Occipital lobe (tissue), 2 donors: ENCODE results near the gene CDK19. TPM values are rescaled to one million over a fixed set of nuclear protein-coding genes. Genes with fewer than 3 reads are reported as not detected.
"Not testable (repeated sequence)": the region's sequence is repeated elsewhere in the genome, so short reads cannot be mapped to it uniquely, and the experiment has no call there.

Experiments used
- DNase-seq: peaks from one replicate; lab custom pipeline; 2025; lab: John Stamatoyannopoulos, UW
- total RNA-seq: library from RNA; depleted of rRNA; stranded (reverse); fragments of >200 nt; gene quantifications from one replicate; pipeline ENCODE4 v1.2.3, GENCODE V29; 2014

The CDK19 gene
- total RNA-seq, 1 donor from 2014 or later: 85.6 TPM

GRCh38 chr6:110757926-110758325 lies 57.3 kb downstream of the CDK19 start:
- DNase-seq: no peak

DNA sequence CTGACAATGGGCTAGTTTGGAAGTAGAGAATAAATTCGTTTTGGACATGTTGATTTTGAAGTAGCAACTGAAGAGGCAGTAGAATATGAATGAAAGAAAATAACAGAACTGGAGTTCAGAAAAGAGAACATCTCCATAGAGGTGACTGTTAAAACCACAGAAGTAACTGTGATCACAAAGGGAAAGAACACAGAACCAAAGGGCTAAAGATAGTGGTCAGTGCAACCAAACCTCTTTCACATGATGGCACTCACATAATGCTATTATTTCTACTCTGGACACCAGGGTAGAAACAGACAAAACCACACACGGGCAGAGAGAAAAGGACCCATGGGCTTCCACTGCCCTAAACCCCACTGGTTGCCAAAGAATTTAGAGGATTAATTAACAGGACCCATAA lies 58.5 kb downstream of the CDK19 start:
- no peak for DNase-seq

GRCh38 chr6:110755411-110755834 lies 59.8 kb downstream of the CDK19 start:
- no peak for DNase-seq

DNA sequence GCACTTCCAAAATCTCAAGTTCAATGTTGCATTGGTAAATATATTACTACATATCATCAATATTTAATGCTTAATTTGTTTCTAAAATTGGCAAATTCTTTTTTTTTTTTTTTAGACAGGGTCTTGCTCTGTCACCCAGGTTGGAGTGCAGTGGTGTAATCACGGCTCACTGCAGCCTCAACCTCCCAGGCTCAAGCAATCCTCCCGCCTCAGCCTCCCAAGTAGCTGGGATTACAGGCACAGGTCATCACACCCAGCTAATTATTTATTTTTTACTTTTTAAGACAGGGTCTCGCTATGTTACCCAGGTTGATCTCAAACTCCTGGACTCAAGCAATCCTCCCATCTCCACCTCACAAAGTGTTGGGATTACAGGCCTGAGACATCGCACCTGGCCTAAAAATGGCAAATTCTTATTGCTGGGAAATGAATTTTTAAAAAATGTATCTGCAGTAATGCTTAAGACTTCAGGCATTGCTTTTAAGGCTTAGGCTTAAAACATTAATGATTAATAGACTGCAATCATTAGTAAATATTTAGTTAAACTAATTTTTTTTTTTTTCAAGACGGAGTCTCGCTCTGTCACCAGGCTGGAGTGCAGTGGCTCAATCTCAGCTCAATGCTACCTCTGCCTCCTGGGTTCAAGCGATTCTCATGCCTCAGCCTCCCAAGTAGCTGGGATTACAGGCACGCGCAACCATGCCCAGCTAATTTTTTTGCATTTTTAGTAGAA lies 61.2 kb downstream of the CDK19 start:
- DNase-seq: not testable (repeated sequence)

DNA sequence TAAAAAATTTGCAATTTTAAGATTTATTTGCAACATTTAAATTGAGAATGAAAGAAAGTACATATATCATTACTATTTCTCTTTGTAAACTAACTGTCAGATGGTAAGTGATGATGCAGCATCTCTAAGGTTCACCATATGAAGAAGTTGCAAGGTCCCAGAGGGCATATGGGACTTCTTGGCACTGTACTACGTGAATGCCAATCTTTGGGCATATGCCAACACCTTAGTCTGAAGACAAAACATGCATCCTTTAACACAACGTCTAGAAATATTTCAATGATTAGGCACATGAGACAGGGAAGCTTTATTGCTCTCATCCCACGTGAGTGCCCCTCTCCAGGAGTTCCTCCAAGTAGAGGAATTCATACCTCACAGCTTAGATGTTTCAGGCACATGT lies 66.8 kb downstream of the CDK19 start:
- DNase-seq: no peak

DNA sequence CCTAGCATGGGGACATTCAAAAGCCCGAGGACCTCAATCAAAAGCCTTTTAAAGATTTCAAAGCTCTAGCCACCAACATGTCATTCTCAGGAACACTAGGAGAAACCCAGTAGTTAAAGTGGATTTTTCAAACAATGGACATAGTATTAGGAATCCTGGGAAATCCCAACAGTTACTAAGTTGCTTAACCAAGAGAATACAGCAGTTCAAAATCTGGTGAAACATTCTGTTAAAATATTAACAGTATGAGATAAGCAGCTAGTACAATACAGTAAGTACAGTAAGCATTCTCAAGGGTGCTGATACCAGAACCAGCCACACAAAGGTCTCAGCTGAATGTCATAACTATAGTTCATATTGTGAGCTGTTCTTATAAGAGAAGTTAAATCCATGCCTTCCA lies 68.6 kb downstream of the CDK19 start:
- DNase-seq: no peak

DNA sequence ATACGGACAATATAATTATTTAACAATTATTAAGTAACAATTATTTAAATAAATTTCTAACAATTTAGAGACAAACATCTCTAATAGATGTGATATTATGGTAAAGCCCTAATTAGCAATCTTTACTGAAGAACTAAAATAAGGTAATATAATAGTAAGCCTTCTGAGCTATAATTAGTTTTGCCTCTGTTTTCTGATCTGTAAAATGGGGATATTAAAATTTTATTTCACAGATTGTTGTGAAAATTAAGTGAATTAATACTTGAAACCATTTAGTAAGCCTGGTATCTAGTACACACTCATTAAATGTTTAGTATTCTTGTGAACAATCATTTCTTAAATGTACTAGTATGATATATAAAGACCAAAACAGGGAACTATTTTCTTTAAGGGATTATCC lies 70.3 kb downstream of the CDK19 start:
- DNase-seq: no peak

- DNase-seq: not testable (repeated sequence)
Observed at GRCh38 chr6:110742552-110742951, 72.7 kb downstream of the CDK19 start.

GRCh38 chr6:110741517-110741916 lies 73.8 kb downstream of the CDK19 start:
- no peak for DNase-seq

GRCh38 chr6:110738899-110739365 lies 76.3 kb downstream of the CDK19 start:
- DNase-seq: no peak

DNA sequence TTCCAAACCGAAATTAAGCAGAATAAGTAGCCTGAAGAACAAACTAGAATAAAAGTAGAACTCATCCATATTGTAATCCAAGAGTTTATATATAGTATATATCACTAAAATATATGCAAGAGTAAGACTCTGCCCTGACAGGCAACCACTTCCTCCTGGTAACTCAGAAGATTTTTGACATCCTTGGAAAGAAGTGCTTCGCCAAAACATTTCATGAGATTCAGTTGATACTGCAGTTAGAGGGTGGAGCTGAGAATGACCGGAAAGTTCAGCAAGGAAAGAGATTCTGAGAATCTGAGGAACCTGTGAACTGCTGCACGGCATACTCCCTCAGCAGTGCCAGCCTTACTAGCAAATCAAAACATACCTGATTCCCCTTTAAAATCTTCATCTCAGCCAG lies 79.6 kb downstream of the CDK19 start:
- DNase-seq: no peak

DNA sequence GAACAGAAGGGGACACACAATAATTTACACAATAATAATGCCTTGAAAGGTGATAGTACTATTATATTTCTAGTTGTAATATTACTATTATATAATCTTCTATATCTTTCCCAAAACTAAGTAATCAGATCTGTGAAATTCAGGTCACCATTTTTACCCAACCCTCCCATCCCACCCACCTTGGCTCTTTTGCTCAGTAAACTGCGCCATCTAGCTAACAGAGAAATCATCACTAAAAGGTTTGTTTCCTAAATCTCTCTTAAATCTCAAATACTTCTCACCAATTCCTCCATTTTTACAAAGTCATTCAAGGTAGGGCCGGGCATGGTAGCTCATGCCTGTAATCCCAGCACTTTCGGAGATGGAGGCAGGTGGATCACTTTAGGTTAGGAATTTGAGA lies 83.4 kb downstream of the CDK19 start:
- DNase-seq: no peak

DNA sequence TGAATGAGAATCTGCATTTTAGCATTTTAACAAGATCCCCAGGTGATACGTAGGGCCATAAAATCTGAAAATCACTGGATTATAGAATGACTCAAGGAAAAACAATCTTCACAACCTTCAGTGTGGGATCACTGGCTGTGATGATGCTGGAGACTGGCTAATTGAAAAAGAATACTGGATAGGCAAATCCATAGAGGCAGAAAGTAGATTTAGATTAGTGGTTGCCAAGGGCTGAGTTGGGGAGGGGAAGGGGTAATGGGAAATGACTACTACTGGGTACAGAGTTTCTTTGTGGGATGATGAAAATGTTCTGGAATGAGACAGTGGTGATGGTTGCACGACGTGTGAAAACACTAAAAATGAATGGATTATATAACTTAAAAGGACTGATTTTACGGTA lies 84.1 kb downstream of the CDK19 start:
- no peak for DNase-seq

DNA sequence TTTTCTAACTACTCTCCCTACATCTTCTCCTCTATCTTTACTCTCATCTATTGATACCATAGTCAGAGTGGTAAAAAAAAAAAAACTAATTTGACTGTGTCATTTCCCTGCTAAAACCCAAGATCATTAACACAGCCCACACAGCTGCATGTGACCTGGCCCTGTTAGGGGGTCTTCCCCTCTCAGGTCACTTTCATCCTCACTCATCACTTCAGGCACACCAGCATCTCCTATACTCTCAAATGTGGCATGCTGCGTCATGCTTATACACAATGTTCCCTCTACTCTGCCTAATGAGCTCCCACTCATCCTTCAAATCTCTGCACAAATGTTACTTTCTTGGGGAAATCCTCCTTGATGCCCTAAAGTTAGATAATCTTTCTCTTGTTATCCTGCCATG lies 86.8 kb downstream of the CDK19 start:
- no peak for DNase-seq

- no peak for DNase-seq
Observed at GRCh38 chr6:110723017-110723416, 92.3 kb downstream of the CDK19 start.

- DNase-seq: no peak
Observed at GRCh38 chr6:110720066-110720465, 95.2 kb downstream of the CDK19 start.

- DNase-seq: not testable (repeated sequence)
Observed at GRCh38 chr6:110719601-110720000, 95.7 kb downstream of the CDK19 start.

DNA sequence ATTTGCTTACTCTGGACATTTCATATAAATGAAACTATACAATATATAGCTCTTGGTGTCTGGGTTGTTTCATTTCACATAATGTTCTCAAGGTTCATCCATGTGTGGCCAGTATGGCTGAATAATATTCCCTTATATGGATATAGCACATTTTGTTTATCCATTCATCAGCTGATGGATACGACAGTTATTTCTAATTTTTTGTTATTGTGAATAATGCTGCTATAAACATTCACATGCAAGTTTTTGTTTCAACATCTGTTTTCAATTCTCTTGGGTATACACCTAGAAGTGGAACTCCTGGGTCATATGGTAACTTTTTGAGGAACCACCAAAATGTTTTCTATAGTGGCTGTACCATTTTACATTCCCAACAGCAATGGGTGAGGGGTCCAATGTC lies 101.1 kb downstream of the CDK19 start:
- DNase-seq: no peak

- no peak for DNase-seq
Observed at GRCh38 chr6:110712238-110712637, 103.0 kb downstream of the CDK19 start.

DNA sequence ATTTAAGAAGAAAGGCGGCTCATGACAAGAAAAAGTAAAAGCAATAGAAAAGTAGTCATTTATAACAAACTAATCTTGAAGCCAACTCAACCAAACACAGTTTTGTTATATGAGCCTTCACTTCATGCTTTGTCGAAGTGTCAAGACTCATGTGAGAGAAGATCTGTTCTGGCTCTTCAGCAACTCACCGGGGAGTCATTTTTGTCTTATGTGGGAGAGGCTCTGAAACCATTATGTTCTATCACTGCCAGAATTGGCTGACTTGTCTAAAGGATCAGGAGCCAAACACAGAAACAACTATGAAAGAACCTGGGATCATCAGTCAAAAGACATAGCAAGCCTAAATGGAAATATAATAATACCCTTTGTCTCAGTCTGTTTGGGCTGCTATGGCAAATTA lies 105.2 kb downstream of the CDK19 start:
- no peak for DNase-seq

DNA sequence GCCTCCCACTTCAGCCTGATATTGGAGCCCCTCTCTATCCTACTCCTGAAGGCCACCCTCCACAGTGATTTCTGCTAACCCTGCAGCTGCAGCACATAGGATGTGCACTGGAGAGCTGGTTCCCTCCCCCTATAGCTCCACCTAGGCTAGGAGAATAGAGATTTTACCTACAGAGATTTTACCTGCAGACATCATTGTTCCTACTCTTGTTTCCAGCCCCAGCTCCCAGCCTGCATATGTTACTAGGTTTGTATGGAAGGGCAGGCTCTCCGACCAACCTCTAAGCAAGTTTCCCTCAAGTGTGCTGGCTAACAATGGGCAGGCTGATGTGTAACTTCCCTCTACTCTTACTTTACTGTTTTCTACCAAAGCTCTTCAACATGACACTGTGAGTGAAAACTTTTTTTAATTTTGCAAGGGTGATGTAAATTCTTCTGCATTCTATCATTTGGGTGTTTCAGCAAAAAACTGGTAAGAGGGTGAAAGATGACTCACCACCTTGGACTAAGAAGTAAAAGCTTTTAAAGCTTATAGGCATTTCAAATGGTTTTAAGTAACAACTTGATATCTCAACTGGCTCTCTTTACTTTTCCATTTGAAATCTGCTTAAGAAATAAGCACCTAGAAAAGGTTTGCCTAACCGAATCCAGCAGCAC lies 106.8 kb downstream of the CDK19 start:
- DNase-seq: no peak

GRCh38 chr6:110705543-110705942 lies 109.7 kb downstream of the CDK19 start:
- DNase-seq: no peak

GRCh38 chr6:110703906-110704594 lies 111.2 kb downstream of the CDK19 start:
- no peak for DNase-seq
